ENCODE data around the gene OR5AK2.
"Not testable (repeated sequence)": the region's sequence is repeated elsewhere in the genome, so short reads cannot be mapped to it uniquely, and the experiment has no call there.

OR5AK2 gene, protein sequence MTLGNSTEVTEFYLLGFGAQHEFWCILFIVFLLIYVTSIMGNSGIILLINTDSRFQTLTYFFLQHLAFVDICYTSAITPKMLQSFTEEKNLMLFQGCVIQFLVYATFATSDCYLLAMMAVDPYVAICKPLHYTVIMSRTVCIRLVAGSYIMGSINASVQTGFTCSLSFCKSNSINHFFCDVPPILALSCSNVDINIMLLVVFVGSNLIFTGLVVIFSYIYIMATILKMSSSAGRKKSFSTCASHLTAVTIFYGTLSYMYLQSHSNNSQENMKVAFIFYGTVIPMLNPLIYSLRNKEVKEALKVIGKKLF

DNA sequence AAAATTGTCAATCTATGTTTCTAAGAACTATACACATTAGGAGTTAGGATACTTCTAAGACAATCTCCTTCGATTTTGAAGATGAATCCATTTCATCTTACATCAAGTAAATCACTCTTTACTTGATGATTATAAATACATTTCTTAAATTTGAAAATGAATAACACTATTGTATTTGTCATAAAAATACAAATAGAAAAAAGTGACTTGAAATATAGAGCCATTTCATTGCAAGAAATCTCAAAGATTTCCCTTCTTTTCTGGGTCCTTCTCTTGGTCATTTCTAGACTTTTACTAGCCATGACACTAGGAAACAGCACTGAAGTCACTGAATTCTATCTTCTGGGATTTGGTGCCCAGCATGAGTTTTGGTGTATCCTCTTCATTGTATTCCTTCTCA lies at the start of gene OR5AK2:
Gene OR5AK2, plus strand, starts transcription at position 301 of the 400 bp plus-strand sequence. Its CDS starts 0 bp downstream, at position 301.
- no peak for DNase-seq (ENCODE audit: extremely low read depth, low read depth)
- TF ChIP-seq, protein P1, sequence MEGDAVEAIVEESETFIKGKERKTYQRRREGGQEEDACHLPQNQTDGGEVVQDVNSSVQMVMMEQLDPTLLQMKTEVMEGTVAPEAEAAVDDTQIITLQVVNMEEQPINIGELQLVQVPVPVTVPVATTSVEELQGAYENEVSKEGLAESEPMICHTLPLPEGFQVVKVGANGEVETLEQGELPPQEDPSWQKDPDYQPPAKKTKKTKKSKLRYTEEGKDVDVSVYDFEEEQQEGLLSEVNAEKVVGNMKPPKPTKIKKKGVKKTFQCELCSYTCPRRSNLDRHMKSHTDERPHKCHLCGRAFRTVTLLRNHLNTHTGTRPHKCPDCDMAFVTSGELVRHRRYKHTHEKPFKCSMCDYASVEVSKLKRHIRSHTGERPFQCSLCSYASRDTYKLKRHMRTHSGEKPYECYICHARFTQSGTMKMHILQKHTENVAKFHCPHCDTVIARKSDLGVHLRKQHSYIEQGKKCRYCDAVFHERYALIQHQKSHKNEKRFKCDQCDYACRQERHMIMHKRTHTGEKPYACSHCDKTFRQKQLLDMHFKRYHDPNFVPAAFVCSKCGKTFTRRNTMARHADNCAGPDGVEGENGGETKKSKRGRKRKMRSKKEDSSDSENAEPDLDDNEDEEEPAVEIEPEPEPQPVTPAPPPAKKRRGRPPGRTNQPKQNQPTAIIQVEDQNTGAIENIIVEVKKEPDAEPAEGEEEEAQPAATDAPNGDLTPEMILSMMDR (IDR thresholded peaks at IDR 0.05; ENCODE audit: low read depth, low read length): no peak

DNA sequence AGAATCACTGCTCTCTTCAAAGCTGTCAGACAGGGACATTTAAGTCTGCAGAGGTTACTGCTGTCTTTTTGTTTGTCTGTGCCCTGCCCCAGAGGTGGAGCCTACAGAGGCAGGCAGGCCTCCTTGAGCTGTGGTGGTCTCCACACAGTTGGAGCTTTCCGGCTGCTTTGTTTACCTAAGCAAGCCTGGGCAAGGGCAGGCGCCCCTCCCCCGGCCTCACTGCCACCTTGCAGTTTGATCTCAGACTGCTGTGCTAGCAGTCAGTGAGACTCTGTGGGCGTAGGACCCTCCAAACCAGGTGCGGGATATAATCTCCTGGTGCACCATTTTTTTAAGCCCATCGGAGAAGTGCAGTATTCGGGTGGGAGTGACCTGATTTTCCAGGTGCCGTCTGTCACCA lies 43.2 kb upstream of the OR5AK2 start:
- DNase-seq (ENCODE audit: extremely low read depth, low read depth): not testable (repeated sequence)

DNA sequence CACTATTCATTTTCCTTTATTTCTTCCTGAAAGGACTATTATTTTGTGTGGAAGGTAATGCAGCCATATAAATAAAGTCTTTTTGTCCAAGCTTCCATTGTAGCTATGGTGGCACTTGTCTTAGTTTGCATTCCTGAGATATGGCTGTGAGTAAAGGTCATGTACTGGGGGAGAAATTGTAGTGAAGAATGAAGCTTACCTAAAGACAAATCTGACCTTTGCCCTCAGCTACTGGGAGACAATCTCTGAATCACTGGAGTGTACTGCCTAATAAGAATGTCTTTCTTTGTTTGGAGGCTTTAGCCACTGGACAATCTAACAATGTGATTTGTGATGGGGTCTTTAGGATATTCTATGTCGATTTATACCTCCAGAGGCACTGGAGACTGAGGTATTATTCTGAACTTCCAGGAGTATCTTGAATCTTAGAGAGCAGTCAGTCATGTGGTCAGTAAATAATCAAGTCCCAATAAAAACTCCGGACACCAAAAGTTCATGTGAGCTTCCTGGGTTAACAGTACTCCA lies 39.7 kb upstream of the OR5AK2 start:
- DNase-seq (ENCODE audit: extremely low read depth, low read depth): no peak
- TF ChIP-seq, protein P1 (IDR thresholded peaks at IDR 0.05; ENCODE audit: low read depth, low read length): no peak

DNA sequence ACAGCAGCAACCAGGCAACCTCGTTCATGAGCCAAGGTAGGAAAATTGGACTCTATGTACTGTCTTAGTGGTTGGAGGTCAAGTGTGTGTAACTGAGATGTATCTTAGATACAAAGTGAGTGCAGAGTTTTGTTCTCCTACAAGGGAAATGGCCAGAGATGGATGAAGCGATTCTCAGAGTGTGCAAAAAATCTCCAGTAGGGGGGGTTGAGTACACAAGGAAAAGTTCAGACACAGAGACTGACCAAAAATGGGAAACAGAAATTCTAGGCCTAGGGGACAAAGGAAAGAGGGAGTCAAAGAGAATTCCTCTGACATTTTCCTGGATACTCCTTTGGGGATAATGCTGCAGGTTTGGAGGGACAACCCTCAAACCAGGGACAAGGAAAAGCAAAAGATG lies 38.2 kb upstream of the OR5AK2 start:
- DNase-seq (ENCODE audit: extremely low read depth, low read depth): no peak
- TF ChIP-seq, protein P1 (IDR thresholded peaks at IDR 0.05; ENCODE audit: low read depth, low read length): peak; percentile 17

DNA sequence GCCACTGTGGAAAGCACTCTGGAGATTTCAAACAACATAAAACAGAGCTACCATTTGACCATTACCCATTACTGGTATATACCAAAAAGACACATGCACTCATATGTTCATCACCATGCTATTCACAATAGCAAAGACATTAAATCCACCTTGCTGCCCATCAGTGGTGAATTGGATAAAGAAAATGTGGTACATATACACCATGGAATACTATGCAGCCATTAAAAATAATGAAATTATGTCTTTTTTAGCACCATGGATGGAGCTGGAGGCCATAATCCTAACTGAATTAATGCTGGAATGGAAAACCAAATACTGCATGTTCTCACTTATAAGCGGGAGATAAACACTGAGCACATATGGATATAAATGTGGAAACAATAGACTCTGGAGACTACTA lies 34.8 kb upstream of the OR5AK2 start:
- not testable (repeated sequence) for DNase-seq (ENCODE audit: extremely low read depth, low read depth)

DNA sequence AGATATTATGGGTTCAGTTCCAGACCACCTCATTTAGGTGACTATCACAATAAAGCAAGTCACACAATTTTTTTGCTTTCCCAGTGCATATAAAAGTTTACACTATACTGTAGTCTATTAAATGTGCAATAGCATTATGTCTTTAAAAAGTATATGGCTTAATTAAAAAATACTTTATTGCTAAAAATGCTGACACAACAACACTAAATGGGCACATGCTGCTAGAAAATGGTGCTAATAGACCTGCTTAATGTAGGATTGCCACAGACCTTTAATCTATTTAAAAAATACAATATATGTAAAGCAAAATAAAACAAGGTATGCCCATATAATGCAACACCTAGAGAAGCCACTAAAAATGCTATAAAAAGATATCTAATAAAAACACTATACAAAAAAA lies 27.1 kb upstream of the OR5AK2 start:
- TF ChIP-seq, protein P1 (IDR thresholded peaks at IDR 0.05; ENCODE audit: low read depth, low read length): no peak
- no peak for DNase-seq (ENCODE audit: extremely low read depth, low read depth)

DNA sequence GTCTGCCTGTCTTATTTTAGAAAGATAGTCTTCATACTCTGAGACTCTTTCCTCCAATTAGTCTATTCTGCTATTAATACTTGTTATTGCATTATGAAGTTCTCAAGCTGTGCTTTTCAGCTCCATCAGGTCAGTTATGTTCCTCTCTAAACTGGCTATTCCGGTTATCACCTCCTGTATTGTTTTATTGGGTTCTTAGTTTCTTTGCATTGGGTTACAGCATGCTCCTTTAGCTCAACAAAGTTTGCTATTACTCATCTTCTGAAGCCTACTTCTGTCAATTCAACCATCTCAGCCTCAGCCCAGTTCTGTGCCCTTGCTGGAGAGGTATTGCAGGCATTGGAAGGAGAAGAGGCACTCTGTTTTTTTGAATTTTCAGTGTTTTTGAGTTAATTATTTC lies 21.0 kb upstream of the OR5AK2 start:
- DNase-seq (ENCODE audit: extremely low read depth, low read depth): no peak
- TF ChIP-seq, protein P1 (IDR thresholded peaks at IDR 0.05; ENCODE audit: low read depth, low read length): no peak

DNA sequence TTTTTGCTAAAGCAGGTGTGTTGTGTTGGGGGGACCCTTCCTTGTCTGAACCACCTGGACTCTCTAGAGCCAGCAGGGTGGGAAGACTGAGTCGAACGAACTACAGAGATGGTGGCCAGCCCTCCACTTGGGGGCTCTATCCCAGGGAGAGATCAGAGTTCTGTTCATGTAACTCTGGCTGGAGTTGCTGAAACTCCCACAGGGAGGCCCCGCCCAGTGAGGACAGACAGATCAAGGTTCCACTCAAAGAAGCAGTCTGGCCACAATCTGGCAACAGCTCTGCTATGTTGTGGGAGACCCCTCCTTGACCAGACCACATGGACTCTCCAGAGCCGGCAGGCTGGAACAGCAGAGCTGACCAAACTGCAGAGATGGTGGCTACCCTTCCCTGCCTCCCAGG lies 20.2 kb upstream of the OR5AK2 start:
- no peak for DNase-seq (ENCODE audit: extremely low read depth, low read depth)
- TF ChIP-seq, protein P1 (IDR thresholded peaks at IDR 0.05; ENCODE audit: low read depth, low read length): no peak
